OCI-LY3 (cell line): ENCODE results near the gene SMTN.

Experiments used
- CTCF ChIP-seq: fragments of 200-600, 300-600 bp; sonication (generic); IDR thresholded peaks from 2 replicates; pipeline ENCODE4 v1.5.1; 2014; ENCODE audit warnings: antibody characterized with exemption, low read length, low read depth
- EZH2phosphoT487 ChIP-seq: fragments of 200-600 bp; shearing (Covaris generic); IDR thresholded peaks from 2 replicates; pipeline ENCODE4 v1.6.1; 2018; ENCODE audit warnings: antibody characterized with exemption, mixed run types, low read depth

- TF ChIP-seq CTCF (no peak), EZH2phosphoT487 (no peak)
These were observed 40.3 kb downstream of the SMTN start for GRCh38 chr22:31121403-31121802.
